Measurements from ENCODE around the gene ZNF750. TPM values are rescaled to one million over a fixed set of nuclear protein-coding genes. Genes with fewer than 3 reads are reported as not detected.

The ZNF750 gene
- total RNA-seq, 1 experiment from 2014 or later, result 0.44 TPM

GRCh38 chr17:82795615-82796014 is 44.2 kb downstream of the ZNF750 start:
- Histone ChIP-seq H3K4me1 (replicated peaks; ENCODE audit: insufficient read depth) (no peaks in the 10 kb centered on the region), H3K4me2 (no peak overlapping the region), H2AFZ (no peak overlapping the region), H3F3A (ENCODE audit: insufficient read depth, low read depth) (no peaks in the 10 kb centered on the region), H3K27ac (no peak overlapping the region), H3K27me3 (ENCODE audit: insufficient read depth, low read depth) (no peaks in the 10 kb centered on the region), H3K79me2 (ENCODE audit: low read depth) (no peaks in the 10 kb centered on the region), H4K20me1 (ENCODE audit: insufficient read depth) (no peaks in the 10 kb centered on the region), H3K36me3 (ENCODE audit: low read depth) (no peaks in the 10 kb centered on the region), H3K9me3 (ENCODE audit: insufficient read depth, low read depth) (no peaks in the 10 kb centered on the region), H3K4me3 (no peak overlapping the region), H3K9me2 (ENCODE audit: insufficient read depth) (no peaks in the 10 kb centered on the region)
- POLR2A ChIA-PET (ENCODE audit: unreplicated experiment), result interaction anchor here (0.7 kb wide), 1 partner anchor 19 kb away, joined by 3 read pairs; no protein-coding TSS in a partner anchor
- intact Hi-C loops (cut with micrococcal nuclease; ENCODE audit: unreplicated experiment), result no loop called here
- DNase-seq, result no peak
- no TSS peak for BruUV-seq (replicated peaks)
- no peak for TF ChIP-seq CTCF (conservative IDR thresholded peaks at IDR 0.05)
- no peak for TF ChIP-seq EZH2 (IDR thresholded peaks at IDR 0.05; ENCODE audit: low read depth)
- CTCF ChIA-PET, result no interaction called here

GRCh38 chr17:82794781-82795482 is 44.9 kb downstream of the ZNF750 start:
- Histone ChIP-seq H3K4me3 (no peak overlapping the region), H3K79me2 (ENCODE audit: low read depth) (no peaks in the 10 kb centered on the region), H2AFZ (no peak overlapping the region), H3K4me1 (replicated peaks; ENCODE audit: insufficient read depth) (no peaks in the 10 kb centered on the region), H3F3A (ENCODE audit: insufficient read depth, low read depth) (no peaks in the 10 kb centered on the region), H4K20me1 (ENCODE audit: insufficient read depth) (no peaks in the 10 kb centered on the region), H3K9me2 (ENCODE audit: insufficient read depth) (no peaks in the 10 kb centered on the region), H3K9me3 (ENCODE audit: insufficient read depth, low read depth) (no peaks in the 10 kb centered on the region), H3K36me3 (ENCODE audit: low read depth) (no peaks in the 10 kb centered on the region), H3K4me2 (no peak overlapping the region), H3K27ac (no peak overlapping the region), H3K27me3 (ENCODE audit: insufficient read depth, low read depth) (no peaks in the 10 kb centered on the region)
- no peak for DNase-seq
- intact Hi-C loops (cut with micrococcal nuclease; ENCODE audit: unreplicated experiment), result no loop called here
- ChIA-PET POLR2A (ENCODE audit: unreplicated experiment) (no interaction called here), CTCF (no interaction called here)
- BruUV-seq (replicated peaks), result no TSS peak
- TF ChIP-seq CTCF (conservative IDR thresholded peaks at IDR 0.05), result no peak
- no peak for TF ChIP-seq EZH2 (IDR thresholded peaks at IDR 0.05; ENCODE audit: low read depth)

GRCh38 chr17:82793974-82794630 is 45.7 kb downstream of the ZNF750 start:
- Histone ChIP-seq H3K9me2 (ENCODE audit: insufficient read depth) (no peaks in the 10 kb centered on the region), H3K36me3 (ENCODE audit: low read depth) (no peaks in the 10 kb centered on the region), H3K79me2 (ENCODE audit: low read depth) (no peaks in the 10 kb centered on the region), H4K20me1 (ENCODE audit: insufficient read depth) (no peaks in the 10 kb centered on the region), H3K4me1 (replicated peaks; ENCODE audit: insufficient read depth) (no peaks in the 10 kb centered on the region), H3K9me3 (ENCODE audit: insufficient read depth, low read depth) (no peaks in the 10 kb centered on the region), H3F3A (ENCODE audit: insufficient read depth, low read depth) (no peaks in the 10 kb centered on the region), H3K4me3 (no peak overlapping the region), H3K27me3 (ENCODE audit: insufficient read depth, low read depth) (no peaks in the 10 kb centered on the region), H3K27ac (no peak overlapping the region), H3K4me2 (no peak overlapping the region), H2AFZ (no peak overlapping the region)
- DNase-seq, result no peak
- intact Hi-C loops (cut with micrococcal nuclease; ENCODE audit: unreplicated experiment), result no loop called here
- ChIA-PET CTCF (interaction anchor here (0.7 kb wide), 1 partner anchor 407 kb away, joined by 7 read pairs; no protein-coding TSS in a partner anchor), POLR2A (ENCODE audit: unreplicated experiment) (no interaction called here)
- TF ChIP-seq CTCF (conservative IDR thresholded peaks at IDR 0.05) (no peak), EZH2 (IDR thresholded peaks at IDR 0.05; ENCODE audit: low read depth) (no peak)
- no TSS peak for BruUV-seq (replicated peaks)
